Vagina (tissue), 2 donors: ENCODE results near the gene PIEZO2. TPM values are rescaled to one million over a fixed set of nuclear protein-coding genes. Genes with fewer than 3 reads are reported as not detected.
"Not testable (repeated sequence)": the region's sequence is repeated elsewhere in the genome, so short reads cannot be mapped to it uniquely, and the experiment has no call there.

Experiments used
- DNase-seq, 2 donors: peaks; one replicate each; pipeline ENCODE4 v3.0.0-alpha.2; 2017; ENCODE audit errors: extremely low spot score in 2 of 2
- H3K27ac ChIP-seq: fragments of 200-600 bp; sonication (generic); one replicate; pipeline ENCODE4 v1.5.1; 2019
- H3K27me3 ChIP-seq: fragments of 200-600 bp; sonication (generic); one replicate; pipeline ENCODE4 v1.5.1; 2019
- H3K36me3 ChIP-seq, 2 donors: fragments of 200-600 bp; sonication (generic); one replicate each; pipeline ENCODE4 v1.5.1; 2017 to 2019
- H3K4me1 ChIP-seq: fragments of 200-600 bp; sonication (generic); one replicate; pipeline ENCODE4 v1.5.1; 2019
- H3K4me3 ChIP-seq, 2 donors: fragments of 200-600 bp; sonication (generic); 1 replicate in 1 of 2; 2 replicates in 1 of 2; pipeline ENCODE4 v1.5.1; 2016 to 2019
- H3K9me3 ChIP-seq: fragments of 200-600 bp; sonication (generic); one replicate; pipeline ENCODE4 v1.5.1; 2019
- CTCF ChIP-seq, 3 experiments: fragments of 450-650 bp in 2 of 3; fragments of 200-600 bp in 1 of 3; sonication (generic) in 1 of 3; IDR thresholded peaks; one replicate each; pipeline ENCODE4 v1.5.1; 2017 to 2019; ENCODE audit warnings: antibody characterized with exemption in 3 of 3, mild to moderate bottlenecking in 2 of 3, moderate library complexity in 2 of 3
- POLR2A ChIP-seq, 2 donors: fragments of 450-650 bp; IDR thresholded peaks; one replicate each; pipeline ENCODE4 v1.6.1; 2017; ENCODE audit warnings: antibody characterized with exemption in 2 of 2, mild to moderate bottlenecking in 2 of 2, moderate library complexity in 2 of 2
- POLR2AphosphoS5 ChIP-seq, 2 donors: sonication (generic); formaldehyde crosslinking; IDR thresholded peaks; one replicate each; pipeline ENCODE4 v1.9.0; 2017; ENCODE audit warnings: antibody characterized with exemption in 2 of 2, mild to moderate bottlenecking in 2 of 2, low read depth in 1 of 2; ENCODE audit not compliant: insufficient read depth in 1 of 2
- intact Hi-C: fragments of 100-400 bp; cut with DNase I; formaldehyde crosslinking; loops from one replicate; pipeline ENCODE4 v1.15.1; 2023
- total RNA-seq: library from RNA; depleted of rRNA; stranded (reverse); fragments of >200 nt; gene quantifications from one replicate; pipeline ENCODE4 v1.2.3, GENCODE V29; 2016

PIEZO2 gene
- total RNA-seq, 1 donor from 2014 or later, result 5.9 TPM

DNA sequence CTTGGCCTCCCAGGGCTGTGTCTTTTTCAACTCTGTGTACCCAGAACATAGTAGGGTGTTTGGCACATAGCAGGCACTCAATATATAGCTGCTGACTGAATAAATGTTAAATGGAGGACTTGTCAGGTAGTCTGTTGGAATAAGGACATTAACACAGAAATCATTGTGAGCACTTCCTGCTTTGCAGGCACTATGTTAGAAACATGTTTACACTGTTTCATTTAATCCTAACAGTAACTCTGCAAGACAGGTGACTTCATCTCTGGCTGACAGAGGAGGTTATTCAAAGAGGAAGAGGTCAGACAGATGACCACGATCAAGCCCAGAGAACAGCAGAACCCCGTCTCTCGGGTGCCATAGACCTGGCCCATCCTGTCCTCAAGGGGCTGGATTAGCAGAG is 28.0 kb upstream of the PIEZO2 start:
- no peak for TF ChIP-seq POLR2AphosphoS5 (IDR thresholded peaks at IDR 0.05; ENCODE audit: insufficient read depth in 1 of 2, low read depth in 1 of 2)
- TF ChIP-seq POLR2A (IDR thresholded peaks at IDR 0.05), result no peak
- no peaks in the 10 kb centered on the region for H3K27me3 ChIP-seq
- H3K9me3 ChIP-seq, result no peaks in the 10 kb centered on the region
- DNase-seq, result no peak
- no peaks in the 10 kb centered on the region for H3K36me3 ChIP-seq
- no peak overlapping the region for H3K4me3 ChIP-seq
- no peak overlapping the region for H3K27ac ChIP-seq
- H3K4me1 ChIP-seq, result no peaks in the 10 kb centered on the region
- intact Hi-C loops, result no loop called here

DNA sequence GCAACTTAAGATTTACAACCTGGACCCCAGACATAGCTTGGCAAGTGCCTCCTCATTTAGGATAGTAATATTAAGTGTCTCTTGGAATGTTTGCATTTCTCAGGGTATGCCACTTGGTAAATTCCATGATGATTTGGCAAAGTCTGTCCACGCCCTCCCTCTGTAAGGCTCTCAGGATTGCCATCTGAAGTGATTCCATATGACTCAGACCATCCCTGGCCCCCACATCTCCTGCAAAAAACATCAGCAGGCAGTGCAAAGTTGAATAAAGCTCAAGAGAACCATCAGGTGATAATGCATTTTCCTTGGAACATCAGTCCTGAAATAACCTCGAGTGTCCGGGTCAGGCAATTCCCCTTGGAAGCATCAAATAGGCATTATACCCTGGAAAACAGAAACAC is 27.1 kb upstream of the PIEZO2 start:
- DNase-seq, result no peak
- no peak overlapping the region for H3K27ac ChIP-seq
- intact Hi-C loops, result no loop called here

DNA sequence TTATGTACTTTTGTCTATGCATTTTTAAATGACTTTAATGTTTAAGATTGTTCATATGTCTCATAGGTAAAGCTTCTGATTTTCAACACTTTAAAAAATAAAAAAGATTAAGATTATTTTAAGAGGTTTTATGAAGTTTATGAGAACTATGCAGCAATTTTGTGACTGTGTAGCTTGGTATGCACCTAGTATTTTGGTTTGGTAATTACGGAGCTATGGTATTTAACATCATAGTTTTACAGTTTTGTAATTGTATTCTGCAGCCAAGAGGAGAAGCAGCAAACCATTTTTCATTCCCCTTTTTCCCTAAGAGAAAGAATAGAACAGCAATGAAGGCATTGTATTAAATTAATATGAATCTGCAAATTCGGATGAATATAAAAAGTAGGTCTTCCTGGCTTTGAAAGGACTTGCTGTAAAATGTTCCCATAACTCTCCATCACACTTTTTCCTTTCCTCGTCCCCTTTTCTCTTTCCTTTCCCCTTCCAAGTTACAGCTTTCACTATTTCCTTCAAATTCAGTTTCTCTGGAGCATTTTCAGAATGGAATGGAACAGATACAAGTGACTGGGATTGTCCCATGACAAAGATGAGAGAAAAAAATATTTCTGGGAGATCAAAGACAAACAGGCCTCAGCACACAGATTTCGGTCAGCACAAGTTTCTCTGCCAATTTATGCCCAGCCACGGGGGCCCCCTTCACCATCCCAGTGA is 26.1 kb upstream of the PIEZO2 start:
- H3K36me3 ChIP-seq, result no peaks in the 10 kb centered on the region
- DNase-seq, result no peak
- intact Hi-C loops, result no loop called here
- no peak for TF ChIP-seq POLR2A (IDR thresholded peaks at IDR 0.05)
- H3K27ac ChIP-seq, result no peak overlapping the region
- no peaks in the 10 kb centered on the region for H3K27me3 ChIP-seq
- H3K9me3 ChIP-seq, result no peaks in the 10 kb centered on the region
- H3K4me1 ChIP-seq, result no peaks in the 10 kb centered on the region
- H3K4me3 ChIP-seq, result no peak overlapping the region

More for the DNA sequence above, 27.1 kb upstream of the PIEZO2 start:
- Histone ChIP-seq H3K27me3 (no peaks in the 10 kb centered on the region), H3K9me3 (no peaks in the 10 kb centered on the region), H3K4me1 (no peaks in the 10 kb centered on the region), H3K4me3 (no peak overlapping the region), H3K36me3 (no peaks in the 10 kb centered on the region)
- no peak for TF ChIP-seq POLR2AphosphoS5 (IDR thresholded peaks at IDR 0.05; ENCODE audit: insufficient read depth in 1 of 2, low read depth in 1 of 2)
- TF ChIP-seq POLR2A (IDR thresholded peaks at IDR 0.05), result no peak
- no peak for TF ChIP-seq CTCF (IDR thresholded peaks at IDR 0.05)

DNA sequence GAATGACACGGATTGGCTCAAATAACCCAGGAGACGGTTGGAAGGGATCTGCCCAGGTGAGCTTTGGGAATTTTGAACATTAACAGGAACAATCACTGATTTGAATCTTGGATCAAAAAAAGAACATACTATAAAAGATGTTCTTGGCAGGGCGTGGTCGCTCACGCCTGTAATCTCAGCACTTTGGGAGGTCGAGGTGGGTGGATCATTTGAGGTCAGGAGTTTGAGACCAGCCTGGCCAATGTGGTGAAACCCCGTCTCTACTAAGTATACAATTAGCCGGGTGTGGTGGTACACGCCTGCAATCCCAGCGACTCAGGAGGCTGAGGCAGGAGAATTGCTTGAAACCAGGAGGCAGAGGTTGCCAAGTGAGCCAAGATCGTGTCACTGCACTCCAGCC is 24.8 kb upstream of the PIEZO2 start:
- H3K4me1 ChIP-seq, H3K4me3 ChIP-seq, DNase-seq, H3K27me3 ChIP-seq, intact Hi-C loops, H3K36me3 ChIP-seq, H3K9me3 ChIP-seq, H3K27ac ChIP-seq: not testable (repeated sequence)

- no peak for DNase-seq
- H3K4me3 ChIP-seq, result no peak overlapping the region
- H3K4me1 ChIP-seq, result no peaks in the 10 kb centered on the region
- intact Hi-C loops, result no loop called here
- no peaks in the 10 kb centered on the region for H3K27me3 ChIP-seq
- H3K36me3 ChIP-seq, result no peaks in the 10 kb centered on the region
- H3K9me3 ChIP-seq, result no peaks in the 10 kb centered on the region
- H3K27ac ChIP-seq, result no peak overlapping the region
- TF ChIP-seq CTCF (IDR thresholded peaks at IDR 0.05) (no peak), POLR2A (IDR thresholded peaks at IDR 0.05) (no peak), POLR2AphosphoS5 (IDR thresholded peaks at IDR 0.05; ENCODE audit: insufficient read depth in 1 of 2, low read depth in 1 of 2) (no peak)
These were observed 18.4 kb upstream of the PIEZO2 start for GRCh38 chr18:11167778-11168177.

DNA sequence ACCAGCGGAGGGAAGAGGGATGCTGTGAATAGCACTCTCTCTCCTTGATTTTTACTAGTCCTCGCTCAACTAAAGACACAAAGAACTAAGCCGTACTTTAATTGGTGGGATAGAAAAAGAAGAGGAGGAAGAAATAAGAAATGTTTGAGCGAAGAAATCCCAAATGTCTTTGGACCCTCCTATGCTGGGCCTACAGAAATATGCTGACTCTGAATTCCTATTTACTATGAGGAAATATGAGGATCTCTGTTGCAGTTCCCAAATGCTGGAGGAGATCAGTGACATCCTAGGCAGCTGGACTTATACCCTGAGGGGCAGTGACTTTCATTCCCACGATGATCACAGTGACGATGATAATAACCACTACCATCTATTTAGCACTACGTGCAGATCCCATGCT is 16.6 kb upstream of the PIEZO2 start:
- TF ChIP-seq POLR2AphosphoS5 (IDR thresholded peaks at IDR 0.05; ENCODE audit: insufficient read depth in 1 of 2, low read depth in 1 of 2), result no peak
- no peak for TF ChIP-seq CTCF (IDR thresholded peaks at IDR 0.05)
- TF ChIP-seq POLR2A (IDR thresholded peaks at IDR 0.05), result no peak
- intact Hi-C loops, result no loop called here
- no peak for DNase-seq
- H3K27me3 ChIP-seq, result no peaks in the 10 kb centered on the region
- H3K9me3 ChIP-seq, result no peaks in the 10 kb centered on the region
- H3K27ac ChIP-seq, result no peak overlapping the region
- H3K4me1 ChIP-seq, result no peaks in the 10 kb centered on the region
- H3K4me3 ChIP-seq, result no peak overlapping the region
- no peaks in the 10 kb centered on the region for H3K36me3 ChIP-seq
